Measurements from ENCODE around the gene NUDC.
A peak's percentile ranks its signal among the peaks of the same experiment; 100 is the strongest.

NUDC gene

DNA sequence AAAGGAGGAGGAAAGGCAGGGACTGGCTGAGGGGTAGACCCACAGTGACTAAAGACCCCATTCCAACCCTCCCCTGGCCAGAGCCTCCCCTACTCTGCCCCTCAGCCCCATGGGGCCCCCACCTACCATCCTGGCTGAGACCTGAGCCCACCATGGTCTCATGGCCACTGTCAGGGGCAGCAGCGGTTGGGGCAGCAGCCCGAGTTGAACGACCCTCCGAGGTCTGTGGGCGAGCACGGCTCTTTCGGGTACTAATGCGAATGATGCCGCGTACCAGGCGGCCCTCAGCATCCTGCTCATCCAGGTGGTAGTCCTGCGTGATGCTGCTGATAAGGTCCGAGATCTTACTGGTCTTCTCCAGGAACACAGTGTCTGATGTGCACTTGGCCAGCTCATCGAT, 29.7 kb downstream of the NUDC start:
- DNase-seq (ENCODE audit: low read depth in 2 of 2), result no peak

DNA sequence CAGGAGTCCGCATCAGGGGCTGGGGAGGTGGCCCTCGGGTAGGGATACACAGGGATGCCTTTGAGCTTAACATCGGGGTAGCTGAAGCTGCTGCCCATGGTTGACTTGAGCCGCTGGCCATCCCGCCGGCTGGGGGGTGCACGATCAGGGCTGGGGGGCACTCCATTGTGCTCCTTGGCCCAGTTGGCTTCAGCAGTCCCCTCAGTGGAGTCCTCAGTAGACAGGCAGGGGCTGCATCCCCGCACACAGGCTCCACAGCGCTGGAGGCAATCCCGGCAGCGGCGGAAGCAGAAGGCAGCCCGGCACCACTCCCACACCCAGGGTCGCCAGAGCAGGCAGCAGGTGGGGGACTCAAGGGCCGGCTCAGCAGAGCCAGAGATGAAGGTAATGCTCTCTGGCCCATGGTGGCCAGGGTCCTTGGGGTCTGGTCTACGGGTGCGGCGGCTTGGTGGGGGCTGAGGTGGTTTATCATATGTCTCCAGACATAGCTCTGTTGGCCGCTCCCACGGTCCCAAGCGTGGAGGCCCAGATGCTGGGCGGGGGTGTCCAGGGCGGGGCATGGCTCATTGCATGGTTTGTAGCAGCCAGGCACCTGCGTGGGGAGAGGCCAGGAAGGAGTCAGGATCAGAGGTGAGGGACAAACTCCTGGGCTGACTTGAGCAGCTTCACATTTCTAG, 30.4 kb downstream of the NUDC start:
- no peak for DNase-seq (ENCODE audit: low read depth in 2 of 2)

DNA sequence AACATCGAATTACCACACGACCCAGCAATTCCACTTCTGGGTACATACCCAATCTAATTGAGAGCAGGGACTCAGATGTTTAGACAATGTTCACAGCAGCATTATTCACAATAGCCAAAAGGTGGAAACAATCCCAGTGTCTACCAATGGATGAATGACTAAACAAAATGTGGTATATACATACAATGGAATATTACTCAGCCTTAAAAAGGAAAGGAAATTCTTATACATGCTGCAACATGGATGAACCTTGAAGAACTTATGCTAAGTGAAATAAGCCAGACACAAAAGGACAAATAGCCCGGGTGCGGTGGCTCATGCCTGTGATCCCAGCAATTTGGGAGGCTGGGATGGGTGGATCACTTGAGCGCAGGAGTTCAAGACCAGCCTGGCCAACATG, 31.8 kb downstream of the NUDC start:
- no peak for DNase-seq (ENCODE audit: low read depth in 2 of 2)

DNA sequence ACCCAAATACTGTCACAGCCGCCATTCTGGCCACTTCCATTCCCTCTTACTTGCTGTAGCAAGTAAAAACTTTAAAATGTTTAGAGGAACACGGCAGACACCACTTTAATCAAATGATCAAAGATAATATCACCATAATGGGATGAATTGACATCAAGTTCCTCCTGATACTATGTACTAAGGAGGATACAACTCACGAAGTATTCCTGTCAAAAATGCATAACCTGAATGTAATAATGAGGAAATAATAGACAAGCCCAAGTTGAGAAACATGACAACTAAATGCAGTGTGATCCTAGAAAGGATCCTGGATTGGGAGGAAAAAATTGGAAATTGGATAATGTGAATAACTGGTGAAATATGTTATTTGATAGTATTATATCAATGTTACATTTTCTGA, 34.8 kb downstream of the NUDC start:
- DNase-seq (ENCODE audit: low read depth in 2 of 2), result no peak

DNA sequence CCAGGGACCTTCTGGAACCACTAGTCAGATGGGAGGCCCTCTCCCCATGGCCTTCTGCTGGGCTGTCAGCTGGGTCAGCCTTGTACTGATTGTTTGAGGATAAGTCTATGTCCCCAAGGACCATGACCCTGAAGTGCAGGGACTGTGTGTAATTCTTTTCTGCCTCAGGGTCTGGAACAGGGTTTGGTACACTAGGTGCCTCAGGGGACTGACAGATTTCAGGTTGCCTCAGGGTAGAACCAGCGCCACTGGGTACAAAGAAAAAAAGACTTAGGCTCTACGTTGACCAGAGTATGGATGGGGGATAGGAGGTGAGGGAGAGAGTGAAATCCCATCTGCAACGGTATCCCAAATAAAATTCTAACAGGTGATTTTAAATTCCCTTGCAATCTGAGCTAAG, 35.8 kb downstream of the NUDC start:
- DNase-seq (ENCODE audit: low read depth in 2 of 2), result no peak

DNA sequence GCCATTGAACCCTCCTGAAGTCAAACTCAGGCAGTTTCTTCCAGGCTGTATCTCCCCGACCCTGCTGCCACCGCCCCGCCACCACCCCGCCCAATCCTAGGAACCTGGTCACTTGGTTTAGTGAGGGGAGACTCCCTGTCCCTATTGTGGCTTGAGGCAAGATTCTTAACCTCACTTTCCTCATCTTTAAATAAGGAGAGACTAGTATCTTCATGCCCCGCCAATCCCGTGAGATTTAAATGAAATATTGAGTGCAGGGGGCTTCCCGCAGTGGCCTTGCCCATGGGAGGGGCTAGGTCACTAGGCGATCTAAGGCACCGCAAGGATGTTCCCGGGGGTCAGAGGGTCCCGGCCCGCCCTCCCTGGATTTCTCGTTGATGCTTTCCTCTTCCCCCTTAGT, 37.7 kb downstream of the NUDC start:
- no peak for DNase-seq (ENCODE audit: low read depth in 2 of 2)

DNA sequence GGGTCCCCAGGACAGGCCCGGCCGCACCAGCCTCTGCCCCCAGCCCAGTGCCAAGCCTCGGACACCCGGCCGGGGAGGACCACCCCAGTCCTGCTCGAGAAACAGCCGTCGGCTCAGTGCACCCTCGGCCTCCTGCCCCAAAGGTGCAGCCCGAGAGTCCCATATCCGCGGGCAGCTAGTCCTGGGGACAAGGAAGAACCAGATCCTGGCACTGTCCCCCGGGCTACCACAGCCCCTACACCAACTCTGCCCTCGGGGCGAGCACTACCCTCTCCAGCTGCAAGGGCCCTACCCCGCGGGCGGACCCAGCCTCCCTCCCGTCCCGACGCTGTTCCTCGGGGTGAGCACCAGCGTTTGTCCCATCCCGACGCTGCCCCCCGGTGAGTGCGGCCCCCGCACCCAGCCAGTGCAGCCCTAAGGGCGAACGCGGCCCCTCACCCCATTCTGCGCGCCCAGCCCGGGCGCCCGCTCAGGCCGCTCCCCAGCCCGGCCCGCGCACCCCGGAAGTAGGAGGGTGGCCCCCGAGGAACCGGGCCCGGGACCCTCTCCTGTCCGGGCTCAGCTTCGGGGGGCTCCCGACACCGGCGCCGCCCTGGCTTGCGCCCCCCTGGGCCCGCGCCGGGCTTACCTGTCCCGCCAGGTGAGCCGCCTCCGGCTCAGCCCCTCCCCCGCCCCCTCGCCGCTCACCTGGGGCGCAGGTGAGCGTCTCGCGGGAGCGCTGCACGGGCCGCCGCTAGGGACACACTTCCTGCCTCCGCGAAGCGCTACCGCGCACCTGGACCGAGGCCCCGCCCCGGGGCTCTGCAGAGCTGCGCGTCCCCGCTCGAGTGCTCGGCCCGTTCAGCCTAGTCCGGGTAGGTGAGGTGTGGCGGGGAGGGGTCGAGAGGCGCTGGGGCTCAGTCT, 38.4 kb downstream of the NUDC start, which contains the start of gene KDF1:
TSS of gene KDF1 (minus strand) at position 747 of the 903 bp plus-strand sequence. CDS start 8,088 bp downstream, outside the sequence.
- no peak for DNase-seq (ENCODE audit: low read depth in 2 of 2)

DNA sequence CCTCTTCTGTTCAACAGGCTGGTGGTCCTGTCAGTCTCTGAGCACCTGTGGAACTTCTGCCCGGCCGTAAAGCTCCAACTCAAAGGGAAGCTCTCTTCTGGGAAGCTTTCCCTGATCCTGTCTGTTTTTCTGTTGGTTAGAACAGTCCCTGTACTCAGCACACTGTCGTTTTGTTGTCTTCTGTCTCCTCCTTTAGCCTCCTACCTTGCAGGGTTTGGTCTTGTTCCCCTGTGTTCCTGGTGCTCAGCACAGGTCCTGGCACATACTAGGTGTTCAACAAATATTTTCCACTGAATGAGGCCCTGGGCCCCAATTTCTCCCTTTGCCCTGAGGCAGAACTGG, 39.1 kb downstream of the NUDC start:
- DNase-seq (ENCODE audit: low read depth in 2 of 2), result no peak

DNA sequence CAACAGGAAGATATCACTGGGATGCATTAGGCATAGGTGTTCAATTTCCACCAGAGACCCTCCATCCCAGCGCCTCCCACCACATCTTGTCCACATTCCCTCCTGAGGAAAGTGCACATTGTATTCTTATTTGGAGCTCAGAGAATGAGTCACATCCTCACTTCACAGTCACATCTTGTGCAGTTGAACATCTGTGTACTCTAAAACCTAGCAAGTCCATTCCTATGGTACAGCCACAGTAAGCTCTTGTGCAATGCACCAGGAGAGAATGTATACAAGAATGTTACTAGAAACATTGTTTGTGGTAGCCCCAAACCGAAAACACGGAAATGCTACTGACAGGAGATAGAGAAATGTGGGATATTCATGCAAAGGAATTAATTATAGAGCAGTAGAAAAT, 40.3 kb downstream of the NUDC start:
- peak; percentile 89 to 90 for DNase-seq (ENCODE audit: low read depth in 2 of 2)

DNA sequence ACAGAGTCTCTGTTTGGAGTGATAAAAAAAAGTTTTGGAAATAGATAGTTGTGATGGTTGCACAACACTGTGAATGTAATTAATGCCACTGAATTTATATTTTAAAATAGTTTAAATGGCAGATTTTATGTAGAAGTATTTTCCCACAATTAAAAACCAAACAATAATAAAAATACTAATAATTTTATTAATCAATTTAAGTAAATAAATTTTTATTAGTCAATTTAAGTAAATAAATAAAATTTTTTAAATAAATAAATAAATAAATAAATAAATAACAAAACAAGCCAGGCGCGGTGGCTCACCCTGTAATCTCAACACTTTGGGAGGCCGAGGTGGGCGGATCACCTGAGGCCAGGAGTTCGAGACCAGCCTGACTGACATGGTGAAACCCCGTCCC, 43.7 kb downstream of the NUDC start:
- no peak for DNase-seq (ENCODE audit: low read depth in 2 of 2)

DNA sequence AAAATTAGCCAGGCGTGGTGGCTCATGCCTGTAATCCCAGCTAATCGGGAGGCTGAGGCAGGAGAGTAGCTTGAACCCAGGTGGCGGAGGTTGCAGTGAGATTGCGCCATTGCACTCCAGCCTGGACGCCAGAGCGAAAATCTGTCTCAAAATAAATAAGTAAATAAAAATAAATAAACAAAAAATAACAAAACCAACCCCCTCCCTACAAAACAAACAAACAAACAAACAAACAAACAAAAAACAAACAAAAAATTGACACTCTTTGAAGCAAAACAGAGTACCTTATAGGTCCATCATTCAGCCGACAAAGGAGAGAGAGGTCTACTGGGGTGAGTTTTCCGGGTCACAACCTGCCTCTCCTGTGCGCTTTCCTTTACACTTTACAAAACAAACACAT, 44.1 kb downstream of the NUDC start:
- no peak for DNase-seq (ENCODE audit: low read depth in 2 of 2)

DNA sequence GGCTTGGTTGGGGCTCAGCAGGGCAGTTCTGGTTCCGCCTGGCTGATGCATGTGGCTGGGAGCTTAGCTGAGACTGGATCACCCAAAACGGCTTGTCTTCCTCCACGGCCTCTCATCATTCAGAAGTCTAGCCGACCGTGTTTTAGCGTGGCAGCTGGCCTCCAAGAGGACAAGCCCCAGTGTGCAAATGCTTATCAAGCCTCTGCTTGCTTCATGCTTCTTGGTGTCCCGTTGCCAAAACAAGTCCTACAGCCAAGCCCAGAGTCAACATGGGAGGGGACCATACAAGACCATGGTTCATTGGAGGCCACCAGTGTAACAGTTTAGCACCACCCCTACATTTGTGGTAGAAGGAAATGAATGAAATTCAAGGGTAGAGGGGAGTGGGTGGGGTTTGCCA, 49.3 kb downstream of the NUDC start:
- no peak for DNase-seq (ENCODE audit: low read depth in 2 of 2)

DNA sequence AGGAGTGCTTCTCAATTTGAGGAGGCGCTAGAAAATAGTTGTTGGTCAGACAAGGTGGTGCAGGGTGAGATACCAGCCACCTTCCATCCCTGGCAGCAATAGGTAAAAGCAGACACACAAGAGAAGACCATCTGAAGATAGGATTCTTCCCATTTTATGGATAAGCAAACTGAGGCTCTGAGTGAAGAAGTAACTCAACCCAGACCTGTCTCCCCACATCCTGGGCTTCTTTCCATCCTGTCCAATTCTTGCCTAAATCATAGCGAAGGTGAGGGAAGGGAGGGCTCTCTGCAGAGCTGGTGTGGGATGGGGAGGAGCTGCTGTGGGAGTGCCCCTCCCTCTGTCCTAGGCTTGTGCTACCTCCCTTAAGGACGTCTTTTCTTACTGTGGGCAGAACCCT, 50.0 kb downstream of the NUDC start:
- DNase-seq (ENCODE audit: low read depth in 2 of 2), result no peak

DNA sequence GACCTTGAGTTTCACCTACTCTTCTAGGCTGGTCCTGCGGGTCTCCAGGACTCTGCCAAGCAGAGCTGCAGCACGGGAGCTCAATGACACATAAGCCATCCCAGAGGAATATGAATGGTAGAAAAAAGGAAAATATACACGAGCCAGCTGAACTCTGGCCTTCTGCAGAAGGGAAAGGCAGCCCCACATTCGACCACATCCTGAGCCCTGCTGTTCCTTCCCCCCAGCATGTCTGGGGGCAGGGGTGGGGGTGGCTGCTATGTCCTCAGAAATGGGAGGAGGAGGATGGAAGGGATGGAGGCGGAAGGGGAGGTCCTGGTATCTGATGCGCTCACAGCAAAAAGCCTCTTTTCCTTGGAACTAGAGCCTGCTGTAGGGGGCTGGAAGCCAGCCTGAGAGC, 50.8 kb downstream of the NUDC start:
- DNase-seq (ENCODE audit: low read depth in 2 of 2), result no peak

DNA sequence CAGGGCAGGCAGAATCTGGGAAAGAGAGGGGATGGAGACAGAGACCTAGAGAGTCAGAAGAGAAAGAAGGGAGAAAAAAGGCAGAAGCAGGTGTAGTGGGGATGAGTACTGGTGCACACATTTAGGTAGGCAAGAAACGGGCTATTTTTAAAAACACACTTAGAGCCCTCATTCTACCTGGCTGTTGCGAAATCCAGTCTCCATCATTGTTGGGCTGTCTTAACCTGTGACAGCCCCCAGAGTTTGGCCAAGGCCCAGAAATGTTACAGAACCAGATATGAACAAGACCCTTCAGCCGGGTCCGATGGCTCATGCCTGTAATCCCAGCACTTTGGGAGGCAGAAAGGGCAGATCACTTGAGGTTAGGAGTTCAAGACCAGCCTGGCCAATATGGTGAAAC, 51.3 kb downstream of the NUDC start:
- no peak for DNase-seq (ENCODE audit: low read depth in 2 of 2)

DNA sequence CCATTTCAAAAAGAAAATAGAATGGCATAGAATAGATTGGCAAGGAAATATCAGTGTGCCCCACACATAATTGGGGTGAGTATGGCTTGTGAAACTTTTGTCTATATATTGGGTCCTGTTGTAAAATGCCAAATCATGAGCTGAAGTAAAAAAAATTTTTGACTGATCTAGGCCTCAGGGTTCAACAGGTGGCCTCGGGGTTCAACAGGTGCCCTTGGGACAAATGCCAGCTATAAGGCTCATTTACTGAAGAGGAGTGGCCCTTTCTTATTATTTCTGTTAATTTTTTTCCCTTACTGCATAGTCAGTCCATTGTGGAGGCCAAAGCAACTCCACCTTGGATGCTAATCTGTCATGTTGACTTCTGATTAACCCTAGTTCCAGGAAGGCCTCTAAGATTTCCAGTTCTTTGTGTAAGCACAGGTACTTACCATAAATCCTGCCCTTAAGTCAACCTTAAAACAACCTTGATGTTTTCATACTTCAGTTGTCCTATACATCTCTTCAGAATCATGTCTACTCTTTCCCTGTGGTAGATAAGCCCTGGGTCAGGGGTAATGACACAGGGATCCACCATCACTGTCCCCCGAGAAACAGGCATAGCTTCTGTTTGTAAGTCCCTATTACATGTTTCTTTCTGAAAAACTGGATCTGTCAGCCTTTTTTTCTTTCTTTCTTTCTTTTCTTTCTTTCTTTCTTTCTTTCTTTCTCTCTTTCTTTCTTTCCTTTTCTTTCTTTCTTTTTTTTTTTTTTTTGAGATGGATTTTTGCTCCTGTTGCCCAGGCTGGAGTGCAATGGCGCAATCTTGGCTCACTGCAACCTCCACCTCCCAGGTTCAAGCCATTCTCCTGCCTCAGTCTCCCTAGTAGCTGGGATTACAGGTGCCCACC, 55.3 kb downstream of the NUDC start:
- DNase-seq (ENCODE audit: low read depth in 2 of 2), result no peak

DNA sequence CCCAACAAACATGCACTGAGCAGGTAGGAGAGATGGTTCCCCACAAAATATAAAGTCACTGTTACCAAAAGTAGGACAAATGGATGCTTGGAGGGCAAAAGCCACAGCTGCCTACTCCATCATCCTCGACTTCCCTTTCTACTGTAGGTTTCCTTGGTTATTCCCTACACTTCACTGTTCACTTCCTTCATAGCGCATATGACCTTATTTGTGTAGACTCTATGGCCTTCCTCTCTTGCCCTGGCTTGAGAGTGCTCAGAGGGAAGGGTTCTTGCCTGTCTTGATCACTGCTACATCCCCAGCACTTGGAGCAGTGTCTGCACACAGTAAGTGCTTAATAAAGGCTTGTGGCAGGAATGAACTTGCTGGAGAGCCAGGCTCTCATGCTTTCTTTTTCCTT, 57.4 kb downstream of the NUDC start:
- no peak for DNase-seq (ENCODE audit: low read depth in 2 of 2)

DNA sequence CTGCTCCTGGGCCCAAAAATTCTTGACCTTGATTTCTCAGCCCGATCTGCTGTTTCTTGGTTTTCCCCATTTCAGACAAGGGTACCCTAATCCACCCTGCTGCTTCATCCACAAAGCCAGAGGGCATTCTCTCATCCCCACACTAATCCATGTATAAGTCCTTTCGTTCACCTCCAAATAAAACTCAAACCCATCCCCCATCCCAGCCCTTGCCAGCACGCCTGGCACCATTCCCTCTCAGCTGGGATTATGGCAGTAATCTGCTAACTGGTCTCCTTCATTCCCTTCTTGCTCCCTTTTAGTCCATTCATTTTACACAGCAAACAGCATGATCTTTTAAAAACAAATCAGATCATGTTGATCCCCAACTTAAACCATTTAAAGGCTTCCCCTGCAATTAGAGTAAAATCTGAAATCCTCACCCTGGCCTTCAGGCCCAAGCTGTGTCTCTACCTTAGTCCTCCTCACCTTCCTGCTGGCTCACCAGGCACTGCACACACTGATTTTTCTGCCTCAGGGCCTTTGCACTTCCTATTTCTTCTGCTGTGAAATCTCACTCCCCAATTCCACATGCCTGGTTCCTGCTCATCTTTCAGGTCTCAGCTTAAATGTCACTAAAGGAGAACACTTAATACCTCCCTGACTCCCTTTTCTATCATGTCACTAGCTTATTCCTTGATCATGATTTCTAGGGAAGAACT, 59.8 kb downstream of the NUDC start:
- DNase-seq (ENCODE audit: low read depth in 2 of 2), result no peak

DNA sequence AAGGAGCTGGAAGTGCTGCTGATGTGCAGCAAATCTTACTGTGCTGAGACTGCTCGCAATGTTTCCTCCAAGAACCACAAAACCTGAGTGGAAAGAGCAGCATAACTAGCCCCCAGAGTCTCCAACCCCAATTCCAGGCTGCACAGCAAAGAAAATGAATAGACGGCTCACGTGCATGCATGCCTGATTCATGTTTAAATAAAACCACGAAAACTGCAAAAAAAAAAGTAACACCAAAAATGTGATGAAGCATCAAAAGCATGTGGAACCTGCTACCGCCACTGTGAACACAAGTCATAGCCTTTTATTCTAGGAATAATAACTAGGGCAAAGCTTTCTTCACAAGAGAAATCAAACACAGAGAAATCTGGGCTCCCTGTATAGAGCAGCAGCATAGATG, 62.3 kb downstream of the NUDC start:
- DNase-seq (ENCODE audit: low read depth in 2 of 2), result no peak

DNA sequence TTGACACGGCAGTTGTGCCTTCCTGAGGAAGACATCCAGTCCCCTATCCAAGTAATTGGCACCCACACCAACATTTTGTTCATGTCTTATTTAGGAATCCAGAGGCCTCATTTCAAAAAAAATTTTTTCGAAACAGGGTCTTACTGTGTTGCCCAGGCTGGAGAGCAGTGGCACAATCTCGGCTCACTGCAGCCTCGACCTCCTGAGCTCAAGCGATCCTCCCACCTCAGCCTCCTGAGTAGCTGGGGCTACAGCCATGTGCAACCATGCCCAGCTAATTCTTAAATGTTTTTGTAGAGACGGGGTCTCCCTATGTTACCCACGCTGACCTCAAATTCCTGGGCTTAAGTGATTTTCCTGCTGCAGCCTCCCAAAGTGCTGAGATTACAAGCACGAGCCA, 62.7 kb downstream of the NUDC start:
- DNase-seq (ENCODE audit: low read depth in 2 of 2), result no peak

DNA sequence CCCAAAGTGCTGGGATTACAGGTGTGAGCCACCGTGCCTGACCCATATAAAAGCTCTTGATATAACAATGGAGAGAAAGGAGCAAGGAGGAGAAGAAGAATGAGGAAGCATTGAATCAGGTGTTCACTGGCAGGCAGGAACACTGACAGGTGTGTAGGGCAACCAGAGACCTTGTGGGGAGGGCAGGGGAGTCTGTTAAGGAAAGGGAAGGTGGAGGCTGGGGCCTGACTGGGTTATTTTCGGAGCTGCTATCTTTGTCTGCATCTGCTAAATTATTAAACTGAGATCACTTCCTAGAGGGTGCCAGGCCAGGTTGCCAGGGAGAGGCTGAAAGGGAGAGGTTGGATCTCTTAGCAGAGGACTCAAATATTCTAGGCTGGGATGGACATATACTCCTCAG, 65.1 kb downstream of the NUDC start:
- DNase-seq (ENCODE audit: low read depth in 2 of 2), result no peak
